Uterus (tissue), 4 donors: ENCODE data around the gene RSPH1. TPM values are rescaled to one million over a fixed set of nuclear protein-coding genes. Genes with fewer than 3 reads are reported as not detected.

Experiments
- DNase-seq, 2 donors: peaks; one replicate each; pipeline ENCODE4 v3.0.0-alpha.2; 2019 to 2020
- H3K27ac ChIP-seq, 2 donors: fragments of 200-600 bp; sonication (generic); 1 replicate in 1 of 2; 2 replicates in 1 of 2; pipeline ENCODE4 v1.5.1; 2016 to 2018
- H3K27me3 ChIP-seq, 2 donors: fragments of 200-600 bp; sonication (generic); one replicate each; pipeline ENCODE4 v1.5.1; 2018 to 2019; ENCODE audit warnings: control low read depth in 1 of 2
- H3K36me3 ChIP-seq, 2 donors: fragments of 200-600 bp; sonication (generic); one replicate each; pipeline ENCODE4 v1.5.1; 2019; ENCODE audit warnings: control low read depth in 1 of 2
- H3K4me1 ChIP-seq, 2 donors: fragments of 200-600 bp; sonication (generic); one replicate each; pipeline ENCODE4 v1.5.1; 2018 to 2019; ENCODE audit warnings: control low read depth in 1 of 2
- H3K4me3 ChIP-seq, 2 donors: fragments of 200-600 bp; sonication (generic); 1 replicate in 1 of 2; 2 replicates in 1 of 2; pipeline ENCODE4 v1.5.1; 2018 to 2019; ENCODE audit warnings: mild to moderate bottlenecking in 1 of 2
- H3K9me3 ChIP-seq, 2 donors: fragments of 200-600 bp; sonication (generic); one replicate each; pipeline ENCODE4 v1.5.1; 2019; ENCODE audit warnings: control low read depth in 1 of 2
- CTCF ChIP-seq, 4 experiments: fragments of 200-600 bp in 2 of 4; fragments of 450-650 bp in 2 of 4; sonication (generic) in 2 of 4; IDR thresholded peaks; one replicate each; pipeline ENCODE4 v1.5.1; 2016 to 2019; ENCODE audit warnings: antibody characterized with exemption in 4 of 4, mild to moderate bottlenecking in 2 of 4, moderate library complexity in 1 of 4
- POLR2A ChIP-seq, 2 donors: fragments of 450-650 bp; IDR thresholded peaks; one replicate each; pipeline ENCODE4 v1.6.1; 2016; ENCODE audit warnings: antibody characterized with exemption in 2 of 2, mild to moderate bottlenecking in 1 of 2, moderate library complexity in 1 of 2
- intact Hi-C: fragments of 100-400 bp; cut with DNase I; formaldehyde crosslinking; loops from one replicate; pipeline ENCODE4 v1.15.1; 2023; ENCODE audit warnings: low total_unique reads
- total RNA-seq, 4 donors: library from RNA; depleted of rRNA in 3 of 4; stranded (reverse); fragments of >200 nt in 3 of 4; gene quantifications; one replicate each; pipeline versions ENCODE4 v1.1.0 to v1.2.4, GENCODE V29; 2014 to 2023
- donor health status: DM: yes; HTN: yes; CAD: no.

Gene RSPH1
- total RNA-seq, 4 donors from 2014 or later, result 1.7 to 3.4 TPM; not detected in 2

GRCh38 chr21:42475526-42476387 lies 20.3 kb downstream of the RSPH1 start:
- H3K9me3 ChIP-seq, result no peaks in the 10 kb centered on the region
- no peaks in the 10 kb centered on the region for H3K27me3 ChIP-seq
- H3K4me3 ChIP-seq, result no peak overlapping the region
- intact Hi-C loops, result no loop called here
- no peak overlapping the region for H3K27ac ChIP-seq
- TF ChIP-seq CTCF (IDR thresholded peaks at IDR 0.05), result no peak
- no peak for TF ChIP-seq POLR2A (IDR thresholded peaks at IDR 0.05)
- no peaks in the 10 kb centered on the region for H3K4me1 ChIP-seq
- H3K36me3 ChIP-seq, result no peaks in the 10 kb centered on the region
- no peak for DNase-seq

DNA sequence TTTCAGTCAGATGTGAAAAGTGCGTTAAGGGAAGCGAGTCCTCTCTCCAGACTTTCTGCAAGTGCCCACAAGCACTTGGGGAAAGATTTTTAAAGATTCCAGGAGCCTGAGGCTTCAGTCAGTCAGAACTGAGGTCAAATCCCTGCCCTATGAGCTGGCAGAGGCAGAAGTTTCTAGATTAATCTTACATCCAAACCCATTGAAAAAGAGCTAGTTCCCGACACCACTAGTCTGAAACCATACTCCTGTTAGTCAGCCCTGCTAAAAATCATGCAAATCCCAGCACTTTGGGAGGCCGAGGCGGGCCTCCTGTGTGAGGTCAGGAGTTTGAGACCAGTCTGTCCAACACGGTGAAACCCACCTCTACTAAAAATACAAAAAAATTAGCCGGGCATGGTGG lies 21.0 kb downstream of the RSPH1 start:
- Histone ChIP-seq H3K27me3 (no peaks in the 10 kb centered on the region), H3K27ac (no peak overlapping the region), H3K36me3 (no peaks in the 10 kb centered on the region), H3K4me1 (no peaks in the 10 kb centered on the region), H3K9me3 (no peaks in the 10 kb centered on the region), H3K4me3 (no peak overlapping the region)
- no peak for DNase-seq
- TF ChIP-seq CTCF (IDR thresholded peaks at IDR 0.05), result no peak
- TF ChIP-seq POLR2A (IDR thresholded peaks at IDR 0.05), result no peak
- intact Hi-C loops, result no loop called here

- Histone ChIP-seq H3K4me1 (no peaks in the 10 kb centered on the region), H3K27ac (no peak overlapping the region), H3K9me3 (no peaks in the 10 kb centered on the region), H3K4me3 (no peak overlapping the region), H3K36me3 (no peaks in the 10 kb centered on the region), H3K27me3 (no peaks in the 10 kb centered on the region)
- TF ChIP-seq CTCF (IDR thresholded peaks at IDR 0.05) (no peak), POLR2A (IDR thresholded peaks at IDR 0.05) (no peak)
- no peak for DNase-seq
- intact Hi-C loops, result no loop called here
Observed at GRCh38 chr21:42474043-42474831, 21.8 kb downstream of the RSPH1 start.

- no peaks in the 10 kb centered on the region for H3K9me3 ChIP-seq
- no peak overlapping the region for H3K27ac ChIP-seq
- H3K4me3 ChIP-seq, result no peak overlapping the region
- no peak for TF ChIP-seq CTCF (IDR thresholded peaks at IDR 0.05)
- TF ChIP-seq POLR2A (IDR thresholded peaks at IDR 0.05), result no peak
- no peak for DNase-seq
- intact Hi-C loops, result no loop called here
- no peaks in the 10 kb centered on the region for H3K36me3 ChIP-seq
- H3K27me3 ChIP-seq, result no peaks in the 10 kb centered on the region
- no peaks in the 10 kb centered on the region for H3K4me1 ChIP-seq
Observed at GRCh38 chr21:42473498-42474042, 22.5 kb downstream of the RSPH1 start.

DNA sequence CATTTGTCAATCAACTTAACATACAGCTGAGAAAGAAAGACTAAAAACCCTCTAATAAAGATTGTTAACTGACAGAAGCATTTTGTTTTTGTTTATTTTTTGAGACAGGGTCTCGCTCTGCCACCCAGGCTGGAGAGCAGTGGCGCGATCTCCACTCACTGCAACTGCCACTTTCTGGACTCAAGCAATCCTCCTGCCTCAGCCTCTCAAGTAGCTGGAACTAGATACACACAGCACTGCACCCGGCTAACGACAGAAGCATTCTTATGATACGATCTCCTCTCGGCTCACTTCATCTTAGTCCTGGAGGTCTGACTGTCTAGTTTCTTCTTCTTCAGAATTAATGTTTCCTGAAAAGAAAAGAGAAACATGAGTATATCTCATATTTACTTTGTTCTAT lies 23.5 kb downstream of the RSPH1 start:
- Histone ChIP-seq H3K4me1 (no peaks in the 10 kb centered on the region), H3K4me3 (no peak overlapping the region), H3K27me3 (no peaks in the 10 kb centered on the region), H3K9me3 (no peaks in the 10 kb centered on the region), H3K36me3 (no peaks in the 10 kb centered on the region), H3K27ac (no peak overlapping the region)
- TF ChIP-seq CTCF (IDR thresholded peaks at IDR 0.05) (no peak), POLR2A (IDR thresholded peaks at IDR 0.05) (no peak)
- DNase-seq, result no peak
- intact Hi-C loops, result no loop called here
